ENCODE results near the gene FOXN4.

Gene FOXN4

GRCh38 chr12:109266106-109266879 is 42.8 kb downstream of the FOXN4 start:
- no peak overlapping the region for H3K4me3 ChIP-seq (ENCODE audit: low read length in 2 of 2)
- peak overlapping the region; percentile 20 for H2AK5ac ChIP-seq (ENCODE audit: low read depth, low read length)
- H3K18ac ChIP-seq (ENCODE audit: low read length): no peak overlapping the region
- H2BK15ac ChIP-seq (ENCODE audit: low read length): no peak overlapping the region
- no peak overlapping the region for H3K27ac ChIP-seq (replicated peaks; ENCODE audit: low read length)
- no peak overlapping the region for H3K23ac ChIP-seq (ENCODE audit: low read depth, low read length, poor library complexity)
- H2BK12ac ChIP-seq (ENCODE audit: low read length): no peak overlapping the region
- no peaks in the 10 kb centered on the region for H3K27me3 ChIP-seq (ENCODE audit: control insufficient read depth in 3 of 3, insufficient read depth in 3 of 3, low read depth in 1 of 3, low read length in 3 of 3)
- no peak overlapping the region for H3K9ac ChIP-seq (ENCODE audit: low read depth, low read length, poor library complexity)
- H3K4me2 ChIP-seq (ENCODE audit: insufficient read depth, low read length, poor library complexity, severe bottlenecking): no peak overlapping the region
- no peak overlapping the region for H4K91ac ChIP-seq (ENCODE audit: low read depth, low read length, poor library complexity)
- no peak overlapping the region for H2BK5ac ChIP-seq (ENCODE audit: low read length)
- DNase-seq (ENCODE audit: low spot score): no peak
- H2BK120ac ChIP-seq (ENCODE audit: low read depth, low read length): no peak overlapping the region
- no peak overlapping the region for H3K14ac ChIP-seq (ENCODE audit: low read length)
- no peak overlapping the region for H4K8ac ChIP-seq (ENCODE audit: low read depth, low read length)
- H2AFZ ChIP-seq (ENCODE audit: low read length): no peak overlapping the region
- peaks cover 2 to 10% of the 10 kb centered on the region in 2 donors for H3K9me3 ChIP-seq (replicated peaks in 1 of 2; ENCODE audit: control insufficient read depth in 2 of 2, insufficient read depth in 1 of 2, low read depth in 1 of 2, low read length in 2 of 2)
- no peaks in the 10 kb centered on the region for H3K79me1 ChIP-seq (ENCODE audit: low read depth, low read length)
- peaks cover 0 to 9% of the 10 kb centered on the region in 2 donors for H3K36me3 ChIP-seq (replicated peaks in 1 of 2; ENCODE audit: control insufficient read depth in 2 of 2, insufficient read depth in 2 of 2, low read length in 2 of 2)
- no peaks in the 10 kb centered on the region for H3K4me1 ChIP-seq (ENCODE audit: control insufficient read depth in 2 of 2, insufficient read depth in 1 of 2, low read depth in 1 of 2, low read length in 2 of 2)
- no peak overlapping the region for H3K4ac ChIP-seq (ENCODE audit: low read length)
- no CpG with 5 or more reads among the region's 16 CpGs for WGBS, 2 donors (ENCODE audit: extremely low coverage in 2 of 2, insufficient read length in 2 of 2, insufficient replicate concordance in 1 of 2)

GRCh38 chr12:109264943-109265650 is 44.0 kb downstream of the FOXN4 start:
- Histone ChIP-seq H2BK12ac (ENCODE audit: low read length) (peak overlapping the region; percentile 18), H2AFZ (ENCODE audit: low read length) (no peak overlapping the region), H3K23ac (ENCODE audit: low read depth, low read length, poor library complexity) (no peak overlapping the region), H2AK5ac (ENCODE audit: low read depth, low read length) (peak overlapping the region; percentile 57), H2BK15ac (ENCODE audit: low read length) (peak overlapping the region; percentile 35), H2BK120ac (ENCODE audit: low read depth, low read length) (no peak overlapping the region), H4K91ac (ENCODE audit: low read depth, low read length, poor library complexity) (no peak overlapping the region), H3K27me3 (ENCODE audit: control insufficient read depth in 3 of 3, insufficient read depth in 3 of 3, low read depth in 1 of 3, low read length in 3 of 3) (no peaks in the 10 kb centered on the region), H3K4me1 (ENCODE audit: control insufficient read depth in 2 of 2, insufficient read depth in 1 of 2, low read depth in 1 of 2, low read length in 2 of 2) (no peaks in the 10 kb centered on the region), H3K4me2 (ENCODE audit: insufficient read depth, low read length, poor library complexity, severe bottlenecking) (no peak overlapping the region), H3K79me1 (ENCODE audit: low read depth, low read length) (no peaks in the 10 kb centered on the region), H3K9me3 (replicated peaks in 1 of 2; ENCODE audit: control insufficient read depth in 2 of 2, insufficient read depth in 1 of 2, low read depth in 1 of 2, low read length in 2 of 2) (peaks cover 0 to 7% of the 10 kb centered on the region in 2 donors), H3K4me3 (ENCODE audit: low read length in 2 of 2) (peak overlapping the region in 1 of 2 donors; percentile 52), H4K8ac (ENCODE audit: low read depth, low read length) (no peak overlapping the region), H3K9ac (ENCODE audit: low read depth, low read length, poor library complexity) (peak overlapping the region; percentile 38), H3K4ac (ENCODE audit: low read length) (no peak overlapping the region), H3K14ac (ENCODE audit: low read length) (peak overlapping the region; percentile 49), H3K36me3 (replicated peaks in 1 of 2; ENCODE audit: control insufficient read depth in 2 of 2, insufficient read depth in 2 of 2, low read length in 2 of 2) (peaks cover 0 to 9% of the 10 kb centered on the region in 2 donors), H2BK5ac (ENCODE audit: low read length) (no peak overlapping the region), H3K27ac (replicated peaks; ENCODE audit: low read length) (no peak overlapping the region), H3K18ac (ENCODE audit: low read length) (peak overlapping the region; percentile 44)
- no CpG with 5 or more reads among the region's 27 CpGs for WGBS, 2 donors (ENCODE audit: extremely low coverage in 2 of 2, insufficient read length in 2 of 2, insufficient replicate concordance in 1 of 2)
- no peak for DNase-seq (ENCODE audit: low spot score)

- no CpG with 5 or more reads among the region's 23 CpGs for whole genome bisulfite sequencing, 2 donors (ENCODE audit: extremely low coverage in 2 of 2, insufficient read length in 2 of 2, insufficient replicate concordance in 1 of 2)
- peak overlapping the region; percentile 18 for H2BK12ac ChIP-seq (ENCODE audit: low read length)
- H2BK120ac ChIP-seq (ENCODE audit: low read depth, low read length): no peak overlapping the region
Observed at GRCh38 chr12:109264095-109264942, 44.8 kb downstream of the FOXN4 start.

More at GRCh38 chr12:109264095-109264942, 44.8 kb downstream of the FOXN4 start:
- Histone ChIP-seq H4K91ac (ENCODE audit: low read depth, low read length, poor library complexity) (no peak overlapping the region), H3K4me1 (ENCODE audit: control insufficient read depth in 2 of 2, insufficient read depth in 1 of 2, low read depth in 1 of 2, low read length in 2 of 2) (no peaks in the 10 kb centered on the region), H3K4me2 (ENCODE audit: insufficient read depth, low read length, poor library complexity, severe bottlenecking) (no peak overlapping the region), H3K9me3 (replicated peaks in 1 of 2; ENCODE audit: control insufficient read depth in 2 of 2, insufficient read depth in 1 of 2, low read depth in 1 of 2, low read length in 2 of 2) (peaks cover 0 to 5% of the 10 kb centered on the region in 2 donors), H3K14ac (ENCODE audit: low read length) (no peak overlapping the region), H3K9ac (ENCODE audit: low read depth, low read length, poor library complexity) (no peak overlapping the region), H3K18ac (ENCODE audit: low read length) (peak overlapping the region; percentile 19), H4K8ac (ENCODE audit: low read depth, low read length) (no peak overlapping the region), H3K4me3 (ENCODE audit: low read length in 2 of 2) (no peak overlapping the region), H2AK5ac (ENCODE audit: low read depth, low read length) (peak overlapping the region; percentile 57), H3K79me1 (ENCODE audit: low read depth, low read length) (no peaks in the 10 kb centered on the region), H3K27me3 (ENCODE audit: control insufficient read depth in 3 of 3, insufficient read depth in 3 of 3, low read depth in 1 of 3, low read length in 3 of 3) (no peaks in the 10 kb centered on the region), H2BK15ac (ENCODE audit: low read length) (peak overlapping the region; percentile 35), H3K23ac (ENCODE audit: low read depth, low read length, poor library complexity) (peak overlapping the region; percentile 75), H3K36me3 (replicated peaks in 1 of 2; ENCODE audit: control insufficient read depth in 2 of 2, insufficient read depth in 2 of 2, low read length in 2 of 2) (peaks cover 0 to 9% of the 10 kb centered on the region in 2 donors), H3K27ac (replicated peaks; ENCODE audit: low read length) (no peak overlapping the region), H2AFZ (ENCODE audit: low read length) (peak overlapping the region; percentile 30), H3K4ac (ENCODE audit: low read length) (no peak overlapping the region), H2BK5ac (ENCODE audit: low read length) (no peak overlapping the region)
- DNase-seq (ENCODE audit: low spot score): peak; percentile 75

Measured in neuronal stem cell (in vitro differentiated cells).